ENCODE results near the gene VSIR.

The VSIR gene

DNA sequence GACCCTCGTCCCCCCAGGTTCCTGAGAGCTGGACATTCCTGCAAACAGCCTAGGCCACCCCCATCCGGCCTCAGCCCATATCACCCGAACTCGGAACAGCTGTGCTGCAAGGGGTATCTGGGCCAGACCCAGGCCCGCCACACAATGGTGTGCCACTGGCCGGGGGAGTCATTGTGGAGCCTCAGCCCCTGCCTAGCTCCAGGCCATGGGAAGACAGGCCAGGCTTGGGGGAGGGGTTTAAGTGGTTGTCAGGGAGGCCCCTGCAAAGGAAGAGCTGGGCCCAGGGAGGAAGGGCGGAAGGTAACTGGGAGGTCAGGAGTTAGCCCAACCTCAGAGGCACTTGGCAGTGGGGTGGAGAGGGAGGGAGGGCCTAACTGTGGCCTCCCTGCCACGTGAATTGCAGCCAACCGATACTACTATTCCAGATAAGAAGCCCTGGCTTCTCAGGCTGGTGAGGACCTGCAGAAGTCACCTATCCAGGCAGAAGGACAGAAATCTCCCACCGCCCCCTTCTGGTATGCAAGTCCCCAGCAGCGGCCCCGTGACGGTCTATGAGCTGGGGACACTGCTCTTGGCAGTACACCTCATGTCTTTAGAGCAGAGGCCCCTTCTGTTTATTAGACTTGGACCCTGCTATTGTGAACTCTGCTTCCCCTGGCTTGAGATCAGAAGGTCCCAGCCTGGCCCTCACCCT lies 26.8 kb downstream of the VSIR start:
- peak; percentile 78 to 84 for DNase-seq

DNA sequence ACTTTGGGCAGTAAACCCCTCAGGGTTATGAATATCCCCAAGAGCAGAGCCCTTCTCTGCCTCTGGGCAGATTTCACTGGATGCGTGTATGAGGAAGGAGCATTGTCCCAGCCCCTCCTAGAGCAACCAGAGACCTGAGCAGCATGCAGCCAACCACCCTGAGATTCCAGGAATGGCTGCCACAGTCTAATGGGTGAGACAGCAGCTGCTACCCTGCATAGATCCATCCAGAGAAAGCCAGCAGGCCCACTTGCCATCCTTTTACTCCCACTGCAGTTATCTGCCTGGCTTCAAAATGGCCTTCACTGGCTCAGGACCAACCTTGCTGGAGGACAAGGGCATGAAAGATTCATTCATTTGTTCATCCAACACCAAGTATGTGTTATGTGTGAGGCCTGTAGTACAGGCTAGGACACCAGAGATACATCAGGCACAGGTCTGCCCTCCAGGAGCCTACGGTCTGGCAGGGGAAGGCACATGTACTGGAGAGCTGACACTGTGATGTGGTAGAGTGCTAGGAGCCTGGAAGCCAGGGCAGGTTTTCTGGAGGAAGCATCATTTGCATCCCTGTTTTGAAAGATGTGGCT lies 27.6 kb downstream of the VSIR start:
- no peak for DNase-seq

DNA sequence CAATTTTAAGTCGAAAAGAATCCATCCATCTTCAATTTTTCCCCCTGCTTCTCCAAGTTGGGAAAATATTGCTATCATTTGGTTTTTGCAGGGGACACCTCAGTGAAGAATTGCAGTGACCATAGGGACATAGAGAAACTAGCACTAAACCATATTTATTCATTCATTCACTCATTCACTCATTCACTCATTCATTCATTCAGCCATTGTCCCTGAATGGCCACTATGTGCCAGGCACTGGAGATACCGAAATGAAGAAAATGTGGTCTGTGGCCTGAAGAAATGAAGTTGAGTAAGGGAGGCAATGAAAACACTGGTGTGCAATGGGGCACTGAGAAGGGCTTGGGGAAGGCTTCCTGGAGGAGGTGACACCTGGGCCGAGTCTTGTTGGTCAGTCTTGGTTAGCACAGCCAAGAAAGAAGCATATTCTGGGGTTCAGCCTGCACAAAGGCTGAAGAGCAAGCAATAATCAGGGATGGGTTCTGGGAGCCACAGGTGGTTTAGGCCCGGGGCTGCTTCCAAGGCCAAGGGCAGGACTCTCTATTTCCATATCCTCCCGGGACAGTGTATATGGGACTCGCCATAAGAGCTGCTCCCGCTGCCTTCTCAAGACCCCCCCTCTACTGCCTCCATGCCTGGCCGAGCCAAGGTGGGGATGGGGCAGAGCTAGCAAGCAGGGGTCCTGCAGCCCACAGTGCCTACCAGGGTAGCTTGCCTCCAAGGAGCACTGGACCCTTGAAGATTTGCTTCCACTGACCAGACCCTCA lies 28.2 kb downstream of the VSIR start:
- DNase-seq: no peak

DNA sequence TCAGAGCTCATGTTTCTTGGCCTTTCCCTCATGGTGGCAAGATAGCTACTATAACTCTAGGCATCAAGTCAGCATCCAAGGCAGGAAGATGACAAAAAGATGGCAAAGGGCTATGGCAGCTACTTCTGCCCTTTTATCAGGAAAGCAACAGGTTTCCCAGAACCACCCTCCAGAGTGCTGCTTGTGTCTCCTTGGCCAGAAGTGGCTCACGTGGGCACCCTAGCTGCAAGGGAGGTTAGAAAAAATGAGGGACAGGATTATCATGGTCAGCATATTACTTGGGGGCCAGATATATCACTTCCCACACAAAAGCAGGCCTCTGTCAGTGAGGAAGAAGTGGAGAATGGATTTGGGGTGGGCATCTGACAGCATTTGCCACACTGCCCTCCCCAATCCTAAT lies 29.5 kb downstream of the VSIR start:
- DNase-seq: no peak

DNA sequence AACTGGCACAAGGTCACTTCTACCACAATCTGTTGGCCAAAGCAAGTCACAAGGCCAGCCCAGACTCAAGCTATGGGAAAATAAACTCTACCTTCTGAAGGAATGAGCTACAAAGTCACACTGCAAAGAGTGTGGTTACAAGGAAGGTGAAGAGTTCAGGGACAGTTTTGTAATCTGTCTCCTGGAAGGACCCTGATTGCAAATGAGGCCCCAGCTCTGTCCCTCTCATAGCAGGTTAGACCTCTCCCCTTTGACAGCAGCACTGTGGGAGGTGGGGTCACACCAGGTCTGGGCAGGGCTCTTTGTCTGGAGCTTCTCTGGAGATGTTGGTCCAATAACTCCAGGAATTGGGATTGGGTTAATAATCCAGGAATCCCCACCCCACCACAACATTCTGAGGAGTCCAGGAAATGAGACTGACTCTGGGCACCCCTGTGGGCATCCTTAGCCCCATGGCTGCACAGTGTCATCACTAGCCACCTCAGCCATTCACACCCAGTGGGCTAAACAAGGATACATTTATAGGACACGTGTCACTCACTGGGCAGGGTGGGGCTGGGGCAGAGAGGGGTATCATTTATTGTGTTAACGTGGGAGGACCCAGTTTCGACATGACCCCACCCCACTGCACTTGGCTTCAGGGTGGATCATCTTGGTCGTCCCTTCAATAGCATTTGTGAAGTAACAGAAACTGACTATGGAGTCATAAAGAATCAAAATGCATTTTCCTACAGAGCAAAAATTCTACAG lies 30.1 kb downstream of the VSIR start:
- peak; percentile 50 to 55 for DNase-seq

DNA sequence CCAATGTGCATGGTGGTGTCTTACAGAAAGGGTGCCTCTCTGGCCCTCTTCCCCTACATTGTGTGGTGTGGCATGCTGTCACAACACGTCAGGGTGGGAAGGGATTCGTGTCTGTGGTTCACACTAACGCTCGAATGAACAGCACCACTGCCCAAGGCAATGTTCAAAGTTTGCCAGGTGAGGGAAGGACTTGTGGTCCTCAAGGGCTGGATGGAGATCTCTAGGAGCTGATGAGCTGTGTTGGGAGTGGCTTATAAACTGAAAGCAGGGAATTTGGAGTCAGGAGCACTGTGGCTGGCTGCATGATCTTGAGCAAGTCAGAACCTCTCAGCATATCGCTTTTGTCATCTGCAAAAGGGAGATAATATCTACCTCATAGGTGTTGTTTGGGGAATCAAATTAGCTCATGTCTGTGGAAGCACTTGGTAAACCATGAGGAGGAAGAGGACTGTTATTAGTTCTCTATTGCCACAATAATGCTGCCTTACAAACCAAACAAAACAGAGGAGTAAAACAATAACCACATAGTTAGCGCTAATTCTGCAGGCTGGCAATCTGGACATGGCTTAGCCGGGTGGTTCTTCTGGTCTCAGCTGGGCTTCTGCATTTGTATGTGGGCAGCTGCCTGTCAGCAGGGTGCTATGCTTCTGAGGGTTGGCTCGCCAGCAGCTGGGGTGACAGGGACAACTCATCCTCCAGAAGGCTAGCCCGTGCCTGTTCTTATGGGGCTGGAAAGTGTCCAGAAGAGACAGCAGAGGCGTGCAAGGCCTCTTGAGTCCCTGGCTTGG lies 30.8 kb downstream of the VSIR start:
- no peak for DNase-seq

DNA sequence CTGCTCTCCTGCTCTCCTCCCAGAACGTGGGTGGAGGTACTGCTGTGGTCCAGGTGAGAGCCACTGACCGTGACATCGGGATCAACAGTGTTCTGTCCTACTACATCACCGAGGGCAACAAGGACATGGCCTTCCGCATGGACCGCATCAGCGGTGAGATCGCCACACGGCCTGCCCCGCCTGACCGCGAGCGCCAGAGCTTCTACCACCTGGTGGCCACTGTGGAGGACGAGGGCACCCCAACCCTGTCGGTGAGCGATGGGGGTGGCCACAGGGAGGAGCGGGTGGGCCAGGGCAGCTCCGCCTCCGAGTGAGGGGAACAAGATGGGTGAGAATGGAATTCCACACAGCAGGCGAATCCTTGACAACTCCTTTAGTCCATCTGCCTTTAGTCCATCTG lies 31.6 kb downstream of the VSIR start:
- DNase-seq: no peak

DNA sequence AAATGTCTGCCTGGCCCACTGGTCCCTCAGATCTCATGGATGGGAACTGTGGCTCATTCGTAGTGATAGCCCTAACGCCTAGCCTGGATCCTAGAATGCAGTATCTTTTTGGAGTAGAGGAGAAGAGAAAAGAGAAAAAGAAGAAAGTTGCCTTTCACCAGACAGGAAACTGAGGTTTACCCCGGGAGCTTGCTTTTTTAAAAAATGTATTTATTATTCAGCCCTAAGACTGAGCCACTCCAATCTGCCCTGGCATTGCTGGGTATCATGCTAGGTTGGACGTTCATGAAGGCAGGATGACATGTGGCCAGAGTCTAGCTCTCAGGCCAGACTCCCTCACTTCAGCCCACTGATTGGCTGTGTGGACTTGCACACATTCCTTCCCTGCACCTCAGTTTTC lies 32.3 kb downstream of the VSIR start:
- DNase-seq: no peak

DNA sequence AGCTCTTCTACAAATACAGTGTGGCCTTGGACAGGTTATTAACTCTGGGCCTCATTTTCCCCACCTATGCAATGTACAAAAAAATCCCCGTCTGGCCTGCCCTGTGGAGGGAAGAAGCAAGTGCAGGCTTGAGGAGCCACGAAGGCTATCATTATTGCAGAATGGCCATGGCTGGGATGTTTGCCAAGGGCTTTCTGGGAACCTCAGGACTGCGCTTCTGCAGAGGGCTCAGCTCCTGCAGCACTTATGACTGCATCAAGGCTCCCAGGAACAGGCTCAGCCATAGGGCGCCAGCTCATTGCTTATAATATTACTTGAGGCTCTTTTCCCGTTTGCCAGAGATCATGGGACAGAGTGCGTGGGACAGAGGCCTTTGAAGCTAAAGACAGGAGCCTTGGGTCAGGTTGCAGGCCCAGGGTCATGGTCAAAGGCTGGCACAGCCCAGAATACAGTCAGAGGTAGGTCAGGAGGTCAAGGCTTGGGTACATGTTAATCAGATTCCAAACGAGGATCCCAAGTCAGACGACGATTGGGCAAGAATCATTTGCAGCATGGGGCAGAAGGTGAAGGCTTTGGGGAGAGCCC lies 33.2 kb downstream of the VSIR start:
- peak; percentile 56 to 63 for DNase-seq

DNA sequence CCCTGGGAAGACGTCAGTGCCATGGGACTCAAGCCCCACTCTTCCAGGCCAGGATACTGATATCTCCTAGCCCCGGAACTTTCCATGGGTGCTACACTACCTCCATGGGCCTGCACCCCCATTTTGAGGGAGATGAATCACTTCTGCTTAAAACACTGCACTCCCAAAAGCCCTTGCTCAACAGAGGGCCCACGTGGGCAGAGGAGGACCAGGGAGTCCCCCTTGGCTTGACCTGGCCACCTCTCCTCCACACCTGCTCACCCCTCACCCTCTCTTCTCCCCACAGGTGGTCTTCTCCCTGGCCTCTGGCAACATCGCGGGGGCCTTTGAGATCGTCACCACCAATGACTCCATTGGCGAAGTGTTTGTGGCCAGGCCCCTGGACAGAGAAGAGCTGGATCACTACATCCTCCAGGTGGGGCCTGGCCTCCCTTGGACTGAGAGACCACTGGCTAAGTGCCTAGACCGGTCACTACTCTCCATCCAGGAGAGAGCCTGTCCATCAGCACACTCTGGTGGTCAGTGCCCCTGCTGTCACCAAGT lies 33.9 kb downstream of the VSIR start:
- no peak for DNase-seq

DNA sequence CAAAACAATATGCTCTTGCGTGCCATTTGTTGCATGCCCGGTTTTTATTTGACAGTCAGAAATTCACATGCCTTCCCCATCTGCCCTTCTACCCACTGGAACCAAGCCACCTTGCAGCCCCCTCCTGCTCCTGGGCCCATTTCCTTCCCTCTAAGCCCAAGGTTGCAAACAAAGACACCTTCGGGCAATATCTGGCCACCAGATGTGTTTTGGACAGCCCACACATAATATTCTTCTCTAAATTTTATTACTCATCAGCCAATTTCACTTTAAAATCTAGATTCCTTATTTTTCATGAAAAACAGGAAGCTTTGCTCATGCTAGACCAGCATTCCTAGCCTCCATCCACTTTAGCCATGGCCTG lies 35.5 kb downstream of the VSIR start:
- no peak for DNase-seq

DNA sequence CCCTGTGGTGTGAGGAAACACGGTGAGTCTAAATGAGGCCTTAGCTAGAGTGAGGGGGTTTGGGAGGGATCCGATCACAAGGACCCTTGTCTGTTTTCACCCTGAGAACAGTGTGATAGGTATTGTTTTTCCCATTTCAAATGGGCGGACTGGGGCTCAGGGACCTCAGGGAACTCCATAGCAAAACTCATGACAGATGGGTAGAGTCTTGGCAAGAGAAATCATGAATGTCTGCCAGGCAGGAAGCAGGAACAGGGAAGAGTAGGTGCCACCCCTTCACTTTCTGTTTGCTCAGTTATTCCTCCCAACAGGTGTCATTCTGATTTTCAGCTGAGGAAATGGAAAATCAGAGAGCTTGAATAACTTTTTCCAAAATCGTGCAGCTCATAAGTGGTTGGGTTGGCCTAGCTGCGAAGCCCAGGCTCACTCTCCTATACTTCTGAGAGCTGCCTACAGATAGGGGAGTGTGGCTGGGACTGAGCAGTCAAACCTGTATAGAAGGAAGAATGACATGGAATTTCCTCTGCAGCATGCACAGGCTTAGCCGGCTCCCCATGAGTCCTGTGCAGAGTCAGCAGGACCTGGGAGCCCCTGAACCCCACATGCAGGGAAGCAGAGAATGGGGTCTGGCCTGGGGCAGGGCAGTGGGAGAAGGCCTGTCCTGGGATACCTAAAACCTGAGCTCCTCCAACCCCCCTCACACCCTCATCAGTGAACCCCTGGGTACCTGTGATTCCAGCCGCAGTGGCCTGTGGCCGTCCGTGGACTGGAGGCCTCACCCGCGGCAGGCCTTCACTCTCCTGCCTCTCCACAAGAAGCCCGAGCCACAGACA lies 36.1 kb downstream of the VSIR start:
- no peak for DNase-seq

DNA sequence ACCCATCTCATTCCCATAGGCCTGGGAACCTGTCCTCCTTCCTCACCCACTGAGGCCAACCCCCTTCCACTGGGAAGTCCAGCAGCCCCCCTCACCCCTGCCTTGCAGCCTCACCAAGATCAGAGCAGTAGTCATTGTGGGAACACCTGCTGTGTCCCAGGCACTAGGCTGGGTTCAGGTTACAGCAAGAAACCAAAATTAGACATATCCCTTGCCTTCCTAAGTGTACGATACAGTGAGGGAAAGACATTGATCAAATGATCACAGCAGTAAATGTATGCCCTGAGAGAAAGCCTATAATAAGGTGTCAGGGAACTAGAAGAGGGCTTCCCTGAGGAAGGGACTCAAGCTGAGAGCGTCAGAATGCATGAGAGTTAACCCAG lies 36.8 kb downstream of the VSIR start:
- DNase-seq: no peak

DNA sequence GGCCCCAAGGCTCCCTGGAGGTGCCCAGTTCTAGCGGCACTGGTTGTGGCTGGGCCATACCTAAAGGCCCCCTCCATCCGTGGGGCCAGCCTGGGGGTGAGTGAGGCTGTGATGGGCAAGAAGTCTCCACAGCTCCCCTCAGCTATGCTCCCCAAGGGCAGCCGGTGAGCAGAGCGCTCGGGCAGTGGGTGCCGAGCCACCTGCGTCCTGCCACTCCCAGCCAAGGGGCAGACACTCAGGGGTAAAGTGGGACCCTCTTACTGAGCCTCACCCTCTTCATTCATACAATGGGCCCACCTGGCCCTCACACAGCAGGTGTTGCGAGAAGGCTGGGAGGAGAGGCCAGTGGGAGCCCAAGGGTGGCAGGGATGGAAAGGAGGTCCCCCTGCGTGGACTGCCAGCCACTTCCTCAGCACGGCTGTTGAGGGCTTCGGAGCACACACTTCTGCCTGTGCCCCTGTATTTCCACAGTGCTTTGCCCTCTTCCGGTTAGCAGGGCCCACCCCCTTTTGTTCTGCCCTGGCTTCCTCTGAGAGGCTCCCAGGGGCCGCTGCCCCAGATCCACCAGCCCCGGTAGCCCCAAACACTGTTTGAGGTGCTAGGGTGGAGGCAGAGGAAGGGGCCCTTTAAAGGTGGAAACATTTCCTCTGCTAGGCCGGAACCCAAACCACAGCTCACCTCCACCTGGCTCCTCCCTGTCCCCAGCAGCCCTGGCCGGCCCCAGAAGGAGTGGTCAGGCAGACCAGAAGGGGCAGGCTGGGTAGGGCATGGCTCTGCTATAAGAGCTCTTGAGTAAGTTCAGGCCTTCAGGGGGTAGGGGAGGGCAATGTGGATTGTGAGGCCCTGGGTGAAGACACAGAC lies 37.4 kb downstream of the VSIR start:
- DNase-seq: no peak

DNA sequence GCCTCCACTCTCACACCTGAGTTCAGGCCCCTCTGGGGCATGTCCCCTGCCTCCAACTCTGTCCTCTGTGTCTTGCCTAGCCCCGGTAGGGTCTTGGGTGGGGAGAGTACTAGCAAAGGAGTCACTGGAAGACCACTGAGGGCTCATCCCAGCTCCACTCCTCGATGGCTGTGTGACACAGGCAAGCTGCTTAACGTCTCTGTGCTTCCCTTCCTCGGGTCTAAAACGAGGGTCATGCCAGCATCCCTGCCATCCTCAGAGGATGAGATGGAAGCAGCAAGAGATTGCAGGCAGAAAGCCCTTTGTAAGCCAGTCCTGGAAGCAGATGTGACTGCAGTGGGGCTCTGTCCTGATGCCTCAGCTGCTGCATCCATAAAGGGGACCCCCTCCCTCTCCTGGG lies 38.5 kb downstream of the VSIR start:
- DNase-seq: no peak

DNA sequence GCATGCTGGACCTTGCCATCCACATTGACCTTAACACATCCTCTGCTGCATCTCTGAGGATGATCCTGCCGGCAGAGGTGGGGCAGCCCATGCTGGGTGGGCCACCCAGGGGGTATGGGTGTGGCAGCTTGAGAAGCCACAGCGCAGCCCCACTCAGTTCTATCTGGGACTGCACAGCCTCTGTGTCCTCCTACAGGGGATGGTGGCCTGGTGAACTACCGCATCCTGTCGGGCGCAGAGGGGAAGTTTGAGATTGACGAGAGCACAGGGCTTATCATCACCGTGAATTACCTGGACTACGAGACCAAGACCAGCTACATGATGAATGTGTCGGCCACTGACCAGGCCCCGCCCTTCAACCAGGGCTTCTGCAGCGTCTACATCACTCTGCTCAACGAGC lies 41.5 kb downstream of the VSIR start:
- no peak for DNase-seq

DNA sequence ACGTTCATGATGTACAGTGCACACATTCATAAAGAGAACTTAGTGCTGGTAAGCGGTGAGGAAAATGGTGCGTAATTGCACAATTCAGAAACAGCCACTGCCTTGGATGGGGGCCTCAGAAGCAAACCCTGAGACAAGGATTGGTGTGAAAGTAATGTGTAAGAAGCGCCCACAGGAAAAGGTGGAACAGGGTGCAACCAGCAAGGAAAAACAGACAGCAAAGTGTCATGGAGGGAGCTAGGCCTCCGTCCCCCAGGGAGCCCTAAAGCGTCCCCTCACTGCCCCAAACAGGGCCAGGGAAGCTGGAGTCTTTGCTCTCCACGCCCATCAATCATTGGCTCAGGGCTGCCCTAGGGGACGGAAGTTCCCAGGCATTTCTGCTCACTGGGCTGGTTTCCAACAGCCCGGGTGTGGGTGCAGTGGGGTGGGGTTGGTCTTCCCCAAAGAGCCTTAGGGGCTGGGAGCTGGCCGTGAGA lies 44.1 kb downstream of the VSIR start:
- peak; percentile 77 to 84 for DNase-seq

DNA sequence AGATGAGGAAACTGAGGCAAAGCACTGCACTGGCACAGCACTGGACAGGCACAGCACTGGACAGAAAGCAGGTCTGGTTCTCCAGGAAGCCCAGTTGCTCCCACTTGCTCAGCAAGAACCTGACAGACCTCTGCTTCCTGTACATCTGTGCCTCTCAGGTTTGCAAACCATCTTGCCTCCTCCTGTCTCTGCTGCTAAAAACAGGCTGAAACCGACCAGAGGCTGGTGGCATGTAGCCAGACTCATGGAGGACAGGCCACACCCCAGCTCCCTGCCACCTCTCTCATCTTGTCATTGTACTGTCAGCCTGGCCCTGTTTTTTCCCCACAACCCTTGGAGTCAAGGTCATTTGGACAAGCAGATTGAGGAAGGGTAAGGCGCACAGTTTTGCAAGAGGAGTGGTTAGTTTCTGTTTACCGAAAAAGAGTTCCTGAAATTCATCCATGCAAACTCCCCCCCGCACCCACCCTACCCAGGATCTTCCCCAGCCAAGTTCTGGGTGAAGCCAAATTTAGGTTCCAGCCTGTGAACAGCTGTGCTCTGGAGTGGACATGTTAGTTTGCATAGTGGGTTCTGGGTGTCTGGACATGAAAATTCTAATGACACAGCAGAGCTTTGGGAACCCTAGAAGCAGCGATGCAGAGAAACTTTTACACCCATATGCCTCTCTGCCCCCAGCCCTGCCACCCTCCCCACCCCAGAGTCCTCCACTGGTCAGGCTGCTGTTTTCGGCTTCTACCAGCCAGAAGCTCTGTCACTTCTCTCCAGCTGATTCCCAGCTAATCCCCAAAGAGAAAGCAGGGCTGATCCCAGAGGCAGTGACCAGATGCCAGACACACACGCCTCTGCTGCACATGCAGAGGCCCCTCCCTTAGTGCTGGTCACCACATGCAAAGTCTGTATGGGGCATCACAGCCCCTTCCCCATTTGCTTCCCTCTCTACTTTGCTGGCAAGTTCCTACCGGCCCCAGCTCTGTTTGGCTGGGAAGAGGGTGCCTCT lies 45.3 kb downstream of the VSIR start:
- DNase-seq: peak; percentile 89 to 90

Data from AML-193 (cell line).